Mesothelial cell of epicardium (in vitro differentiated cells): Measurements from ENCODE around the gene IPP. TPM values are rescaled to one million over a fixed set of nuclear protein-coding genes. Genes with fewer than 3 reads are reported as not detected.

ENCODE experiments used
- DNase-seq, 2 experiments: peaks; one replicate each; pipeline ENCODE4 v3.0.0; 2021; ENCODE audit warnings: low spot score in 2 of 2; ENCODE audit not compliant: unreplicated experiment in 2 of 2
- H3K27ac Mint-ChIP-seq: 2 replicates; pipeline ENCODE4 v1.8.0; 2021; ENCODE audit warnings: mixed read lengths
- H3K27me3 Mint-ChIP-seq: 2 replicates; pipeline ENCODE4 v1.8.0; 2021; ENCODE audit warnings: low read depth, mixed read lengths
- H3K36me3 Mint-ChIP-seq: 2 replicates; pipeline ENCODE4 v1.8.0; 2021; ENCODE audit warnings: mixed read lengths
- H3K4me1 Mint-ChIP-seq: 2 replicates; pipeline ENCODE4 v1.8.0; 2021; ENCODE audit warnings: mixed read lengths
- H3K4me3 Mint-ChIP-seq: 2 replicates; pipeline ENCODE4 v1.8.0; 2021; ENCODE audit warnings: mild to moderate bottlenecking, moderate library complexity, mixed read lengths
- H3K9me3 Mint-ChIP-seq: 2 replicates; pipeline ENCODE4 v1.8.0; 2021; ENCODE audit warnings: mixed read lengths
- total RNA-seq: library from RNA; stranded (reverse); gene quantifications from 3 replicates; pipeline ENCODE4 v1.2.1, GENCODE V29; 2021
- TF ChIP-seq, protein P1 (sequence below): fragments of 200-600 bp; sonication (generic); IDR thresholded peaks from one replicate; pipeline ENCODE4 v1.5.0; 2021; ENCODE audit warnings: antibody characterized with exemption; ENCODE audit not compliant: unreplicated experiment

IPP gene
- total RNA-seq, 1 donor from 2014 or later, result 20.6 TPM

DNA sequence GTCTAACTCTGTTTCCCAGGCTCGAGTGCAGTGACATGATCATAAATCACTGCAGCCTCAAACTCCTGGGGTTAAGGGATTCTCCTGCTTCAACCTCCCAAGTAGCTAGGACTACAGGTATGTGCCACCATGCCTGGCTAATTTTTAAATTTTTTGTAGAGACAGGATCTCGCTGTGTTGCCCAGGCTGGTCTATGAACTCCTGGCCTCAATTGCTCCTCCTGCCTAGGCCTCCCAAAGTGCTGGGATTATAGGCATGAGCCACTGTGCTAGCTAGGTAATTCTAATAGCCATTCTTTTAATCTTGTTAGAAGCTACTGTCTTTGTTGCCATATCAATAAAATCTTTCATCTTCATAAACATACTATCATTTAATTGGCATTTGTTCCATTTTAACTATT lies 39.1 kb upstream of the IPP start:
- DNase-seq, result no peak
- TF ChIP-seq, protein P1, sequence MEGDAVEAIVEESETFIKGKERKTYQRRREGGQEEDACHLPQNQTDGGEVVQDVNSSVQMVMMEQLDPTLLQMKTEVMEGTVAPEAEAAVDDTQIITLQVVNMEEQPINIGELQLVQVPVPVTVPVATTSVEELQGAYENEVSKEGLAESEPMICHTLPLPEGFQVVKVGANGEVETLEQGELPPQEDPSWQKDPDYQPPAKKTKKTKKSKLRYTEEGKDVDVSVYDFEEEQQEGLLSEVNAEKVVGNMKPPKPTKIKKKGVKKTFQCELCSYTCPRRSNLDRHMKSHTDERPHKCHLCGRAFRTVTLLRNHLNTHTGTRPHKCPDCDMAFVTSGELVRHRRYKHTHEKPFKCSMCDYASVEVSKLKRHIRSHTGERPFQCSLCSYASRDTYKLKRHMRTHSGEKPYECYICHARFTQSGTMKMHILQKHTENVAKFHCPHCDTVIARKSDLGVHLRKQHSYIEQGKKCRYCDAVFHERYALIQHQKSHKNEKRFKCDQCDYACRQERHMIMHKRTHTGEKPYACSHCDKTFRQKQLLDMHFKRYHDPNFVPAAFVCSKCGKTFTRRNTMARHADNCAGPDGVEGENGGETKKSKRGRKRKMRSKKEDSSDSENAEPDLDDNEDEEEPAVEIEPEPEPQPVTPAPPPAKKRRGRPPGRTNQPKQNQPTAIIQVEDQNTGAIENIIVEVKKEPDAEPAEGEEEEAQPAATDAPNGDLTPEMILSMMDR, result no peak
- H3K4me3 Mint-ChIP-seq, result no peak overlapping the region
- no peaks in the 10 kb centered on the region for H3K9me3 Mint-ChIP-seq
- no peaks in the 10 kb centered on the region for H3K4me1 Mint-ChIP-seq
- H3K36me3 Mint-ChIP-seq, result no peaks in the 10 kb centered on the region
- no peak overlapping the region for H3K27ac Mint-ChIP-seq
- H3K27me3 Mint-ChIP-seq, result peaks cover 3% of the 10 kb centered on the region

DNA sequence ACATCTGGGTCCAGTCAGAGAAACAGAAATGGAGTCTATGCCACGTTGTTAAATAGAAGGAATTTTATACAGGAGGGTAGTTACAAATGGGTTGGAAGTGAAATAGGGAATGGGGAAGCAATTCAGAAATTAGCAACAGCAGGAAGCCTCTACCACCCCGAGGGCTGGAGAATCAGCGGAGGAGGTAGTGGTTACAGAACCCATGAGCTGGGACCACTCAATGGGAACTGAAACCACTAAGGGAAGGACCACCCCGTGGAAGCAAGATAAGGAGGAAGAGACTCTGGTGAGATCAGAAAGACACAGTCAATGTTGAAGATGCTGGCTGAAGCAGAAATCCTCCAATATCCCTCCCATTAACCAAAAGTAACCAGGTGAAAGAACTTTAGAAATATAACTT lies 37.5 kb upstream of the IPP start:
- Mint-ChIP-seq H3K27me3 (peaks cover 3% of the 10 kb centered on the region), H3K9me3 (no peaks in the 10 kb centered on the region), H3K4me1 (no peaks in the 10 kb centered on the region), H3K27ac (no peak overlapping the region), H3K4me3 (no peak overlapping the region), H3K36me3 (no peaks in the 10 kb centered on the region)
- TF ChIP-seq, protein P1, result no peak
- DNase-seq, result no peak

GRCh38 chr1:45785583-45785982 lies 35.1 kb upstream of the IPP start:
- no peak overlapping the region for H3K4me3 Mint-ChIP-seq

GRCh38 chr1:45775794-45776193 lies 25.3 kb upstream of the IPP start:
- no peak for DNase-seq
- Mint-ChIP-seq H3K9me3 (no peaks in the 10 kb centered on the region), H3K4me1 (no peaks in the 10 kb centered on the region), H3K27me3 (peaks cover 6% of the 10 kb centered on the region), H3K4me3 (no peak overlapping the region), H3K27ac (no peak overlapping the region), H3K36me3 (no peaks in the 10 kb centered on the region)
- TF ChIP-seq, protein P1, result no peak

More at GRCh38 chr1:45785583-45785982, 35.1 kb upstream of the IPP start:
- Mint-ChIP-seq H3K9me3 (no peaks in the 10 kb centered on the region), H3K4me1 (no peaks in the 10 kb centered on the region), H3K27me3 (peaks cover 18% of the 10 kb centered on the region), H3K27ac (no peak overlapping the region), H3K36me3 (no peaks in the 10 kb centered on the region)
- no peak for DNase-seq
- TF ChIP-seq, protein P1, result no peak

DNA sequence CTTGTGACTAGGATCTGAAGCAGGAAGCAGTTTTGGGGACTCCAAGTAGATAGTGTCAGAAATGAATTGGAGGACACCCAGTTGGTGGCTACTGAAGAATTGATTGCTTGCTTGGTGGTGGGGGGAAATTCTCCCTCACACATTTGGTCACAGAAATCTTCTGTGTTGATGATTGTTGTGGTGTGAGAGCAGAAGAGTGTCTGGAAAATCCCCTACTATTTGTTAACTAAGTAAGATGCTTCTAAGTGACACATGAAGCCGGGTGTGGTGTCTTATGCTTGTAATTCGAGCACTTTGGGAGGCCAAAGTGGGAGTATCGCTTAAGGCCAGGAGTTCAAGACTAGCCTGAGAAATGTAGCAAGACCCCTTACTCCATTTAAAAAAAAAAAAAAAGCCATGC lies 22.5 kb upstream of the IPP start:
- peaks cover 1% of the 10 kb centered on the region for H3K4me1 Mint-ChIP-seq
- no peaks in the 10 kb centered on the region for H3K9me3 Mint-ChIP-seq
- DNase-seq, result no peak
- no peak overlapping the region for H3K27ac Mint-ChIP-seq
- H3K36me3 Mint-ChIP-seq, result no peaks in the 10 kb centered on the region
- no peaks in the 10 kb centered on the region for H3K27me3 Mint-ChIP-seq
- H3K4me3 Mint-ChIP-seq, result no peak overlapping the region
- TF ChIP-seq, protein P1, result no peak
